Mononuclear cell (primary cell): Measurements from ENCODE around the gene PRKCD. TPM values are rescaled to one million over a fixed set of nuclear protein-coding genes. Genes with fewer than 3 reads are reported as not detected.

ENCODE experiments used
- H3K27me3 ChIP-seq: 2 replicates; pipeline ENCODE4 v1.6.0; 2011; ENCODE audit warnings: low read length, control low read depth; ENCODE audit not compliant: insufficient read depth
- H3K4me1 ChIP-seq: 2 replicates; pipeline ENCODE4 v1.5.1; 2011; ENCODE audit warnings: mild to moderate bottlenecking, low read length, control low read depth; ENCODE audit not compliant: insufficient read depth
- H3K4me3 ChIP-seq: 2 replicates; pipeline ENCODE4 v1.5.1; 2011; ENCODE audit warnings: mild to moderate bottlenecking, low read length, moderate library complexity
- H3K9me3 ChIP-seq: 2 replicates; pipeline ENCODE4 v1.5.1; 2011; ENCODE audit warnings: low read depth, mild to moderate bottlenecking, control low read depth, low read length
- total RNA-seq: library from RNA; depleted of rRNA; stranded (reverse); fragments of >200 nt; gene quantifications from one replicate; pipeline ENCODE4 v1.2.3, GENCODE V29; 2012

The PRKCD gene
- total RNA-seq, 1 donor = 10.2 TPM

DNA sequence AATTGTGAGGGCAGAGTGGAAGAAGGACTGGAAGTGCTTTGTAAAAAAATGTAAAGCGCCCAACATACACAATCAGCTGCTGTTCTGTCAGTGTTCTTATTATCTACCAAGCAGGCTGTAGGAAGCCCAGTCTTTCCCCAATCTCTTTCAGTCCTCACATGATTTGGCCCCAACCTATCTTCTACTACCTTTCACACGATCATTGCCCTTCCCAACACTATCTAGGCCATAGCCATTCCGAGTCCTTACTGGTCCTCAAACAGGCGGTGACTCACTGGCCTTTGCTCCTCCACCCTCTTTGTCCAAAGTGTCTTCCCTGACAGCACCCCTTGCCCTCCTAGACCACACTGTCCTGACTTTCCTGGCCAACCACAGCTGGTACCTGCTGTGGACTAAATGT is 29.9 kb upstream of the PRKCD start:
- Histone ChIP-seq H3K4me3 (no peak overlapping the region), H3K27me3 (no peaks in the 10 kb centered on the region), H3K9me3 (no peaks in the 10 kb centered on the region), H3K4me1 (peaks cover 40% of the 10 kb centered on the region)

GRCh38 chr3:53132347-53132746 is 28.7 kb upstream of the PRKCD start:
- H3K27me3 ChIP-seq = no peaks in the 10 kb centered on the region
- H3K4me3 ChIP-seq = no peak overlapping the region
- peaks cover 41% of the 10 kb centered on the region for H3K4me1 ChIP-seq
- H3K9me3 ChIP-seq = no peaks in the 10 kb centered on the region

DNA sequence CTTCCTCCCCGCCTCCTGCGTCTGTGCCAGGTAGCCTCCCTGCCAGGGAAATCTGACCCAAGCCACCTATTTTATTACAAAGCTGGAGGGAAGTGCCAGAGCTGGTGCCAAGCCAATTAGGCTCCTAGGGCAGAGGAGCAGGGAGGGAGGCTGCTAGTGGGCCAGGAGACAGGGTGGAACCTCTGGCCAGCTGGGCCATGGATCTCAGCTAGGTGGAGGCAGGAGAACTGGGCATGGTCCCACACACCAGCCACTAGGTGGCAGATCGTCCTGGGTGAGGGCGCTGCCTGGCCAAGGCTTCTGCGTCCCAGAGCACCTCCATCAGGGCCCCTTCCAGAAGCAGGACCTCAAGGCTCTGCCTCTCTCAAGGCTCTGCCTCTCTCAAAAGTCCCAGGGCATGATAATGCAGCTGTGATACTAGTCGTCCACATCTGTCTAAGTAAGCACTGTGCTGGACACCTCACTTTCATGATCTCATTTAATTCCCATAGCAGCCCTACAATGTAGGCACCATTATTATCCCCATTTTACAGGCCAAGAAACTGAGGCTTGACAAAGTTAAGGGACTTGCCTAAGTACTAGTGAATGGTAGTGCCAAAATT is 26.3 kb upstream of the PRKCD start:
- no peaks in the 10 kb centered on the region for H3K9me3 ChIP-seq
- H3K4me3 ChIP-seq = no peak overlapping the region
- H3K27me3 ChIP-seq = no peaks in the 10 kb centered on the region
- peaks cover 35% of the 10 kb centered on the region for H3K4me1 ChIP-seq

- Histone ChIP-seq H3K4me3 (no peak overlapping the region), H3K27me3 (no peaks in the 10 kb centered on the region), H3K9me3 (no peaks in the 10 kb centered on the region), H3K4me1 (peaks cover 40% of the 10 kb centered on the region)
Observed at GRCh38 chr3:53137221-53137620, 23.8 kb upstream of the PRKCD start.

DNA sequence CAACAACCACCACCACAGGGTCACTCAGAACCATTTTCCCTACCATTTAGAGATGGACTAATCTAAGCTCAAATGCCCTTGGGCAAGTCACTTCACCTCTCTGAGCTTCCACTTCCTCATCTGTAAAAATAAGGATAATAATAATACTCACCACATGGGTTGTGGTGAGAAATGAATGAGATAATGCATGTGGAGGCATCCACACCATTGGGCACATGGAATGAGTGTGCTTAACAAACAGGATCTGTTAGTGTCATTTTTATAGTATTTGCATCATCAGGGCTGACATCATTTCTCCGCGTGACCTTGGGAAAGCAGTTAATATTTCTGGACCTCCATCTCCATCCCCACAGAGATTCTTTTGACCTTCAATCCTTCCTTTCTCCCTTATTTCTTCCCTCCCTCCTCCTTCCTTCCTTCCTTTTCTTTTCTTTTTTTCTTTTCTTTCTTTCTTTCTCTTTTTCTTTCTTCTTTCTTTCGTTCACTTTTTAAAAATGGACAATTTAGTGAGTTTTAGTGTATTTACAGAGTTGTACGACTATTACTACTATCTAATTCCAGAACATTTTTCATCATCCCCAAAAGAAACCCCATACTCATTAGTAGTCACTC is 23.1 kb upstream of the PRKCD start:
- Histone ChIP-seq H3K9me3 (no peaks in the 10 kb centered on the region), H3K4me3 (no peak overlapping the region), H3K4me1 (peaks cover 48% of the 10 kb centered on the region), H3K27me3 (no peaks in the 10 kb centered on the region)

- H3K4me3 ChIP-seq = no peak overlapping the region
- H3K9me3 ChIP-seq = no peaks in the 10 kb centered on the region
- H3K4me1 ChIP-seq = peaks cover 58% of the 10 kb centered on the region
Observed at GRCh38 chr3:53139906-53140846, 20.8 kb upstream of the PRKCD start.

DNA sequence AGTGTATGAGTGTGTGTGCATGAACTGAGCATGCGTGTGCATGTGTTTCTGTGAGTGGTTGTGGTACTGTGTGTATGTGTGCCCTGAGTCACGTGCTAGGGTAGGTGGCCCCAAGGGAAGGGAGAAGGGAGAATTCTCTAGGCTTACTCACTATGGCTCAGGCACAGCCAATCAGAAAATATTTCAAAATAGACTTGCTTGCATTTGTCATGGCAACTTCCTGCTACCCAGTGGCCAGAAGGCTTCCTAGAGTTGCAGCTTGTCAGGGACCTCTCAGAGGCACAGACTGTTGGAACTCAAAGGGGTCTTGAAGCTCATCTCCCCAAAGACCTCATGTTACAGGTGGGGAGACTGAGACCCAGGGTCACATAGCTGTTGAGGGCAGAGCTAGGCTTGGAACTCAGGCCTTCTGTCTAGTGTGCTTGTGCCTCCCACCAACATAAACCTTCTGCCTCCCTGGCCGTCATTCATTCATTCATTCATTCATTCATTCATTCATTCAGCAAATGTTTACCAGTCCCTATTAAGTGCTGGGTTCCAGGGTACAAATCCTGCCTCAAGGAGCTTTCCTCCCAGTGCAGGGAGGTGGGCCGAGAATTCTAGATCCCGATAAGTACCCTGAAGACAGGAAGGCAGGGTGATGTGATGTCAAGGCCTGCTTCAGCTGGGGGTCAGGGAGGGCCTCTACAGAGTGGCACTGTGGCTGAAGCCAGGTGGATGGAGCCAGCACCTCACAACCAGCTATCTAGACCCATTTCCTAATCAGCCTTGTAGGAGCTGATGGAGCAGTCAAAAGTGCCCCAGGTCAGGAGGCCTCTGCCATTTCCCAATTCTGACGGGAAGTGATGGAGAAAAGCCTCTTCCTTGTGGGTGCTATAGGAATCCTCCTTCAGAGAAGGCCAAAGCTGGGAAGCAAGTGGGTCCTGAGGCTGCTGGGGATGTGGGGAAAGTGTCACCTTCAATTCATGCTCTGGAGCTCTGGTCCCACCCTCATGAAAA is 19.9 kb upstream of the PRKCD start:
- H3K4me1 ChIP-seq = peaks cover 58% of the 10 kb centered on the region
- H3K27me3 ChIP-seq = no peaks in the 10 kb centered on the region
- no peak overlapping the region for H3K4me3 ChIP-seq
- no peaks in the 10 kb centered on the region for H3K9me3 ChIP-seq

More at GRCh38 chr3:53139906-53140846, 20.8 kb upstream of the PRKCD start:
- no peaks in the 10 kb centered on the region for H3K27me3 ChIP-seq

DNA sequence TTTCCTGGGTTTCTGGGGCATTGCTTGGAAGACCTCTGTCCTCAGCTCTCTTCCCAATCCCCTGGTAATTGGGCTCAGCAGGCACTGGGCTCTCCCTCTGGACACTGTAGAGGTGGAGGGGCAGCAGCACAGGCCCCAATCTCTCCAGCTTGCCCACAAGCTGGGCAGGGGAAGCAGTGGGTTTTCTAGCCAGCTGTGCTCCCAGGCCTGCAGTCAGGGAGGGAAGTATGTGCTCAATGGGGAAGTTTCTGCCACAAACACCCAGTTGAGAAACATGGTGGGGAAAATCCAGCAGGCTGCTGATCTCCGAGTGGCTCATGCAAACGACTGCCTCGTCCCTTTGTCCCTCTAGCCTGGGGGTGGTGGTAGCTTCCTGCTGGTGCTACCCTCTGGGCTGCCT is 18.0 kb upstream of the PRKCD start:
- Histone ChIP-seq H3K4me3 (no peak overlapping the region), H3K27me3 (no peaks in the 10 kb centered on the region), H3K4me1 (peaks cover 64% of the 10 kb centered on the region), H3K9me3 (no peaks in the 10 kb centered on the region)

DNA sequence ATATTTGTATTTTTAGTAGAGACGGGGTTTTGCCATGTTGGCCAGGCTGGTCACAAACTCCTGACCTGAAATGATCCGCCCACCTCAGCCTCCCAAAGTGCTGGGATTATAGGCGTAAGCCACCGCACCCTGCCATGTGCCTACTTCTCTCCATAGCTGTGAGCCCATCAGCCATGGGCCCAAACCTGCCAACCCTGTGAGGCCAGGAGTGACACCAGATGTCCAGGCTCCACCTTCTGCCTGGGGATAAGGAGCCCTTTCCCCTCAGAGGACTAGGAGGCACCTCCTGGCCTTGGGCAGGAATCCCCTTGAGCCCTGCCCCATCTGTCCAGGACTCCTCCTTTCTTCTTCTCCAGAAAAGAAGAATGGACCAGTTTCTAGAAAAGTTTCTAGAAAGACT is 16.6 kb upstream of the PRKCD start:
- no peaks in the 10 kb centered on the region for H3K9me3 ChIP-seq
- no peaks in the 10 kb centered on the region for H3K27me3 ChIP-seq
- no peak overlapping the region for H3K4me3 ChIP-seq
- peaks cover 64% of the 10 kb centered on the region for H3K4me1 ChIP-seq

- Histone ChIP-seq H3K4me3 (no peak overlapping the region), H3K4me1 (peaks cover 60% of the 10 kb centered on the region), H3K9me3 (no peaks in the 10 kb centered on the region)
Observed at GRCh38 chr3:53144862-53145712, 15.9 kb upstream of the PRKCD start.

DNA sequence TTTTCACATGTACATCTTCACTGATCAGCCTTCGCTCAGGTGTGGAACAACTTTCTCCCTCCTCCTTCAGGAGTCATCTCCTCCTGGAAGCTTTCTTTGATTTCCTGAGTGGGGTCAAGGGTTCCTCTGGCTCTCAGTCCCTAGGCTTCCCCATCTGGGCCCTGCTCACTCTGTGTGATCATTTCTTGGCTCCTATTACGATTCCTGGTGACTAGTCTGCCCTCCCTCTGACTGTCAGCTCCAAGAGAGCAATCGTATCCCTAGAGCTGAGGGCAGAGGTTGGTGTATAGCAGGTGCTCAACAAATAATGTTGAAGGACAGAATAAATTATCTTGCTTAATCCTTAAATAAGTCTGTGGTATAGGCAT is 15.3 kb upstream of the PRKCD start:
- H3K4me1 ChIP-seq = peaks cover 54% of the 10 kb centered on the region
- H3K27me3 ChIP-seq = no peaks in the 10 kb centered on the region
- H3K4me3 ChIP-seq = no peak overlapping the region
- H3K9me3 ChIP-seq = no peaks in the 10 kb centered on the region

More at GRCh38 chr3:53144862-53145712, 15.9 kb upstream of the PRKCD start:
- no peaks in the 10 kb centered on the region for H3K27me3 ChIP-seq

GRCh38 chr3:53146319-53146891 is 14.6 kb upstream of the PRKCD start:
- H3K4me3 ChIP-seq = no peak overlapping the region
- peaks cover 47% of the 10 kb centered on the region for H3K4me1 ChIP-seq
- H3K27me3 ChIP-seq = no peaks in the 10 kb centered on the region

GRCh38 chr3:53147151-53147902 is 13.7 kb upstream of the PRKCD start:
- Histone ChIP-seq H3K4me3 (no peak overlapping the region), H3K27me3 (no peaks in the 10 kb centered on the region), H3K9me3 (no peaks in the 10 kb centered on the region), H3K4me1 (peaks cover 44% of the 10 kb centered on the region)

More at GRCh38 chr3:53146319-53146891, 14.6 kb upstream of the PRKCD start:
- no peaks in the 10 kb centered on the region for H3K9me3 ChIP-seq
